ENCODE results near the gene GFI1.

DNA sequence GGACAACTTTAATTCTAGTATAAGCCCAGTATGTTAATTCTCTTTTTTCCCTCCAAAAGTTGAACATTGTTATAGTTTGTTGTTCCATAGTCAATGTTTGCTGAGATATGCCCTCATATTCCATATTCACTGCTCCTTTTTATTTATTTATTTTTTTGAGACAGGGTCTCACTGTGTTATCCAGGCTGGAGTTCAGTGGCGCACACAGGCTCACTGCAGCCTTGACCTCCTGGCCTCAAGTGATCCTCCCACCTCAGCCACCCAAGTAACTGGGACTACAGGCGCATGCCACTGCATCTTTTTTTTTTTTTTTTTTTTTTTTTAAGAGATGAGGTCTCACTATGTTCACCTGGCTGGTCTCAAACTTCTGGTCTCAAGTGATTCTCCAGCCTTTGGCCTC lies 38.7 kb downstream of the GFI1 start:
- TF ChIP-seq EP300 (IDR thresholded peaks at IDR 0.05; ENCODE audit: borderline replicate concordance in 1 of 2, low read depth in 1 of 2, low read length in 1 of 2), result no peak
- TF ChIP-seq POLR2AphosphoS5 (IDR thresholded peaks at IDR 0.05; ENCODE audit: low read depth, low read length), result no peak
- TF ChIP-seq EZH2phosphoT487 (IDR thresholded peaks at IDR 0.05; ENCODE audit: borderline replicate concordance, low read depth), result no peak
- TF ChIP-seq, protein P1, sequence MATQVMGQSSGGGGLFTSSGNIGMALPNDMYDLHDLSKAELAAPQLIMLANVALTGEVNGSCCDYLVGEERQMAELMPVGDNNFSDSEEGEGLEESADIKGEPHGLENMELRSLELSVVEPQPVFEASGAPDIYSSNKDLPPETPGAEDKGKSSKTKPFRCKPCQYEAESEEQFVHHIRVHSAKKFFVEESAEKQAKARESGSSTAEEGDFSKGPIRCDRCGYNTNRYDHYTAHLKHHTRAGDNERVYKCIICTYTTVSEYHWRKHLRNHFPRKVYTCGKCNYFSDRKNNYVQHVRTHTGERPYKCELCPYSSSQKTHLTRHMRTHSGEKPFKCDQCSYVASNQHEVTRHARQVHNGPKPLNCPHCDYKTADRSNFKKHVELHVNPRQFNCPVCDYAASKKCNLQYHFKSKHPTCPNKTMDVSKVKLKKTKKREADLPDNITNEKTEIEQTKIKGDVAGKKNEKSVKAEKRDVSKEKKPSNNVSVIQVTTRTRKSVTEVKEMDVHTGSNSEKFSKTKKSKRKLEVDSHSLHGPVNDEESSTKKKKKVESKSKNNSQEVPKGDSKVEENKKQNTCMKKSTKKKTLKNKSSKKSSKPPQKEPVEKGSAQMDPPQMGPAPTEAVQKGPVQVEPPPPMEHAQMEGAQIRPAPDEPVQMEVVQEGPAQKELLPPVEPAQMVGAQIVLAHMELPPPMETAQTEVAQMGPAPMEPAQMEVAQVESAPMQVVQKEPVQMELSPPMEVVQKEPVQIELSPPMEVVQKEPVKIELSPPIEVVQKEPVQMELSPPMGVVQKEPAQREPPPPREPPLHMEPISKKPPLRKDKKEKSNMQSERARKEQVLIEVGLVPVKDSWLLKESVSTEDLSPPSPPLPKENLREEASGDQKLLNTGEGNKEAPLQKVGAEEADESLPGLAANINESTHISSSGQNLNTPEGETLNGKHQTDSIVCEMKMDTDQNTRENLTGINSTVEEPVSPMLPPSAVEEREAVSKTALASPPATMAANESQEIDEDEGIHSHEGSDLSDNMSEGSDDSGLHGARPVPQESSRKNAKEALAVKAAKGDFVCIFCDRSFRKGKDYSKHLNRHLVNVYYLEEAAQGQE (IDR thresholded peaks at IDR 0.05; ENCODE audit: low read depth, low read length), result no peak
- no peak for TF ChIP-seq NRF1 (IDR thresholded peaks at IDR 0.05; ENCODE audit: low read depth, low read length)
- TF ChIP-seq, protein P2, sequence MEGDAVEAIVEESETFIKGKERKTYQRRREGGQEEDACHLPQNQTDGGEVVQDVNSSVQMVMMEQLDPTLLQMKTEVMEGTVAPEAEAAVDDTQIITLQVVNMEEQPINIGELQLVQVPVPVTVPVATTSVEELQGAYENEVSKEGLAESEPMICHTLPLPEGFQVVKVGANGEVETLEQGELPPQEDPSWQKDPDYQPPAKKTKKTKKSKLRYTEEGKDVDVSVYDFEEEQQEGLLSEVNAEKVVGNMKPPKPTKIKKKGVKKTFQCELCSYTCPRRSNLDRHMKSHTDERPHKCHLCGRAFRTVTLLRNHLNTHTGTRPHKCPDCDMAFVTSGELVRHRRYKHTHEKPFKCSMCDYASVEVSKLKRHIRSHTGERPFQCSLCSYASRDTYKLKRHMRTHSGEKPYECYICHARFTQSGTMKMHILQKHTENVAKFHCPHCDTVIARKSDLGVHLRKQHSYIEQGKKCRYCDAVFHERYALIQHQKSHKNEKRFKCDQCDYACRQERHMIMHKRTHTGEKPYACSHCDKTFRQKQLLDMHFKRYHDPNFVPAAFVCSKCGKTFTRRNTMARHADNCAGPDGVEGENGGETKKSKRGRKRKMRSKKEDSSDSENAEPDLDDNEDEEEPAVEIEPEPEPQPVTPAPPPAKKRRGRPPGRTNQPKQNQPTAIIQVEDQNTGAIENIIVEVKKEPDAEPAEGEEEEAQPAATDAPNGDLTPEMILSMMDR (IDR thresholded peaks at IDR 0.05), result no peak
- no peak for TF ChIP-seq TEAD4 (IDR thresholded peaks at IDR 0.05; ENCODE audit: borderline replicate concordance, insufficient read depth)
- no peak for TF ChIP-seq FOSL2 (IDR thresholded peaks at IDR 0.05; ENCODE audit: borderline replicate concordance, low read depth)
- TF ChIP-seq TCF12 (IDR thresholded peaks at IDR 0.05), result no peak
- TF ChIP-seq SMC3 (IDR thresholded peaks at IDR 0.05; ENCODE audit: low read depth, low read length), result no peak
- no peak for TF ChIP-seq FOXM1 (IDR thresholded peaks at IDR 0.05; ENCODE audit: low read depth)
- TF ChIP-seq YY1 (IDR thresholded peaks at IDR 0.05; ENCODE audit: low read depth), result no peak
